Thyroid gland (tissue), 4 donors: ENCODE data around the gene RHBDF1.

Experiments used
- CTCF ChIP-seq, 6 experiments: fragments of 200-600 bp in 3 of 6; fragments of 450-650 bp in 3 of 6; sonication (generic) in 3 of 6; IDR thresholded peaks; one replicate each; pipeline ENCODE4 v1.5.1; 2016 to 2019; ENCODE audit warnings: antibody characterized with exemption in 6 of 6, mild to moderate bottlenecking in 2 of 6, inconsistent platforms in 1 of 6, moderate library complexity in 1 of 6
- POLR2A ChIP-seq, 2 donors: fragments of 450-650 bp; IDR thresholded peaks; one replicate each; pipeline ENCODE4 v1.6.1; 2017; ENCODE audit warnings: antibody characterized with exemption in 2 of 2, mild to moderate bottlenecking in 2 of 2, moderate library complexity in 1 of 2

- TF ChIP-seq POLR2A (IDR thresholded peaks at IDR 0.05), result no peak
- no peak for TF ChIP-seq CTCF (IDR thresholded peaks at IDR 0.05)
These were observed 33.2 kb downstream of the RHBDF1 start for GRCh38 chr16:38941-39892.
